Neural crest cell (in vitro differentiated cells): Measurements from ENCODE around the gene MAPK8IP2. TPM values are rescaled to one million over a fixed set of nuclear protein-coding genes. Genes with fewer than 3 reads are reported as not detected.
A peak's percentile ranks its signal among the peaks of the same experiment; 100 is the strongest.
"Not testable (repeated sequence)": the region's sequence is repeated elsewhere in the genome, so short reads cannot be mapped to it uniquely, and the experiment has no call there.

Source experiments
- DNase-seq: peaks from one replicate; pipeline ENCODE4 v3.0.0; 2021; ENCODE audit warnings: low read depth, mixed read lengths, low spot score
- H3K27ac Mint-ChIP-seq: one replicate; pipeline ENCODE4 v1.8.0; 2021; ENCODE audit warnings: mild to moderate bottlenecking, mixed read lengths; ENCODE audit not compliant: unreplicated experiment
- H3K27me3 Mint-ChIP-seq: 2 replicates; pipeline ENCODE4 v1.8.0; 2021; ENCODE audit warnings: low read depth, mild to moderate bottlenecking, mixed read lengths
- H3K36me3 Mint-ChIP-seq: 2 replicates; pipeline ENCODE4 v1.8.0; 2021; ENCODE audit warnings: low read depth, mild to moderate bottlenecking, mixed read lengths
- H3K4me1 Mint-ChIP-seq: 2 replicates; pipeline ENCODE4 v1.8.0; 2021; ENCODE audit warnings: mixed read lengths
- H3K4me3 Mint-ChIP-seq: one replicate; pipeline ENCODE4 v1.8.0; 2021; ENCODE audit warnings: mild to moderate bottlenecking, mixed read lengths
- H3K9me3 Mint-ChIP-seq: 2 replicates; pipeline ENCODE4 v1.8.0; 2021; ENCODE audit warnings: mixed read lengths
- CTCF ChIP-seq: fragments of 200-600 bp; sonication (generic); conservative IDR thresholded peaks from 2 replicates; pipeline ENCODE4 v1.5.0; 2021; ENCODE audit warnings: antibody characterized with exemption, mild to moderate bottlenecking
- total RNA-seq: library from RNA; stranded (reverse); gene quantifications from 2 replicates; pipeline ENCODE4 v1.2.1, GENCODE V29; 2021

The MAPK8IP2 gene
- total RNA-seq, 1 donor from 2014 or later = 31.8 TPM

DNA sequence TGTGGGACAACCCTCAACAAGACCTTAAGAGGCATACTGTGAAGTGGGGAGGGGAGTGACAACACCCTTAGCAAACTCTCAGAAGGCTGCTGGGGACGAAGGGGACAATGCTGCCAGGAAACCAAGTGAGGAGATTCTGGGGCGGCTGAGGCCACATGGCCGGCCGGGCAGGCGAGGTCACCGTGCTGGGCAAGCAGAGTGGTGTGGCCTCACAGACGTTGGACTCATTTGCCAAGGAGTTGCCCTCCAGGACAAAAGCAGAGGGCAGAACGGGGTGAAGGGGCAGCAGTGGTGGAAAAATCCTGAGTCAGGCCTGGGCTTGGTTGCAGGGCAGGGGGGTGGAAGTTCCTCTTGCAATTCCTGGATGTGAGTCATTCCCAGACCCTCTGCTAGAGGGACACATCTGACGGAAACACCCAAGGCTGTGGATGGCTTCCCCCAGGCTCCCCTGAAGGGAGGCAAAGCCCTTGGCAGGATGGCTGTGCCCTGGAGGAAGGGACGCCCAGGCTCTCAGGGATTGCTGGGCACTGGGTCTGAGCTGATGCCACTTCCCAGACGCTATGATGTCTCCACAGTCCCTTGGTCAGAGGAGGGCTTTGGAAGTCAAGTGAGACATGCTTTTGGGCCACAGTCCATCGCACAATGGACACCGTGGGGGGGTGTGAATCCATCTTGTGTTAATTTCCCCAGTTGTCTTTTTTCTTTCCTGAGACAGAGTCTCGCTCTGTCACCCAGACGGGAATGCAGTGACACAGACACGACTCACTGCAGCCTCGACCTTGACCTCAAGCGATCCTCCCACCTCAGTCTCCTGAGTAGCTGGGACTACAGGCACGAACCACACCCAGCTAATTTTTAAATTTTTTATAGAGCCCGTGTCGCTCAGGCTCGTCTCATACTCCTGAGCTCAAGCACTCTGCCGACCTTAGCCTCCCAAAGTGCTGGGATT, 55.8 kb downstream of the MAPK8IP2 start:
- Mint-ChIP-seq H3K4me1 (no peaks in the 10 kb centered on the region), H3K27ac (peak overlapping the region; percentile 81), H3K9me3 (peaks cover 9% of the 10 kb centered on the region), H3K36me3 (peaks cover 3% of the 10 kb centered on the region), H3K4me3 (no peak overlapping the region), H3K27me3 (peaks cover 5% of the 10 kb centered on the region)
- TF ChIP-seq CTCF = no peak
- no peak for DNase-seq

DNA sequence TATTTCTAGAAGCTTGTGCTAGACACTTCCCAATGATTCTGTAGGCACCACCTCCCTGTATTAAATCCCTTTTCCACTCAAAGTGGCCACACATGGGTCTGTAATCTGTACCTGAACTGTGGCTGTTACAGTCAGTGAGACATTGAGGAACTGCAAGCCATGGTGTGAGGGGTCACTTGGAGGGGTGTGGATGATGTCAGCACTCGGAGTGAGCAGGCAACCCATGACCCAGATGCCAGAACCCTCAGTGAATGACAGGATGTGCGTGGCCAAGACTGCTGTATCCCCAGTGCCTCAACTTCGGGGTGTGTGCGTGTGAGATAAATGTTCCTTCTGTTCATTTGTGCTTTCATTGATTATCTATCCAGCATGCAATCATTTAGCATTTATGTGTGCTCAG, 57.3 kb downstream of the MAPK8IP2 start:
- H3K4me1 Mint-ChIP-seq = no peaks in the 10 kb centered on the region
- peaks cover 4% of the 10 kb centered on the region for H3K9me3 Mint-ChIP-seq
- H3K27me3 Mint-ChIP-seq = peaks cover 5% of the 10 kb centered on the region
- TF ChIP-seq CTCF = no peak
- peaks cover 2% of the 10 kb centered on the region for H3K36me3 Mint-ChIP-seq
- H3K27ac Mint-ChIP-seq = no peak overlapping the region
- no peak overlapping the region for H3K4me3 Mint-ChIP-seq
- DNase-seq = no peak

DNA sequence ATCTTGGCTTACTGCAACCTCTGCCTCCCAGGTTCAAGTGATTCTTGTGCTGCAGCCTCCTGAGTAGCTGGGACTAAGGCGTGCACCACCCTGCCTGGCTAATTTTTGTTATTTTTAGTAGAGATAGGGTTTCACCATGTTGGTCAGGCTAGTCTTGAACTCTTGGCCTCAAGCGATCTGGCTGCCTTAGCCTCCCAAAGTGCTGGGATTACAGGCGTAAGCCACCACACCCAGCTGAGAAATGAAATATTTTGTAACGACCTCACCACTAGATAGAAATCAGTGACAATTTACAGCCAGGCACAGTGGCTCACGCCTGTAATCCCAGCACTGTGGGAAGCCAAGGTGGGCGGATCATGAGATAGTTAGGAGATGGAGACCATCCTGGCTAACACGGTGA, 59.1 kb downstream of the MAPK8IP2 start:
- H3K27me3 Mint-ChIP-seq, H3K36me3 Mint-ChIP-seq, H3K4me3 Mint-ChIP-seq, DNase-seq, H3K27ac Mint-ChIP-seq, H3K4me1 Mint-ChIP-seq, H3K9me3 Mint-ChIP-seq: not testable (repeated sequence)

DNA sequence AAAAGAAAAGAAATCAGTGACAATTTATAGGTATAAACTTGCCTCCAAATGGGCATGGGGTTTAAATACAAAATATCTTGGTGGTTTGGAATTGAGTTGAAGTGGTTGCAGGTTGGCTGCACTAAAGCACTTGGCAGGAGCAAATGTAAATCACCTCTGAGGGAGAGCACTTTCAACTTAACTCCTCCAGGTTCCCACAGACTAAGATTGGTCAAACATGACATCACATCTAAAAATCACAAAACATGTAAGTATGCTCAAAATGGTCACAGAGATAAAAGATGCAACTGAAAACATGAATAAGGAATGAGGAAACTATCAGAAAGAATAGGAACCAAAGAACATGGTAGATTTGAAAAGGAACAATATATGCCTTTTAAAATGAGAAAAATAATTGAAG, 59.7 kb downstream of the MAPK8IP2 start:
- Mint-ChIP-seq H3K4me3 (no peak overlapping the region), H3K27ac (no peak overlapping the region), H3K27me3 (peaks cover 5% of the 10 kb centered on the region), H3K9me3 (peaks cover 2% of the 10 kb centered on the region), H3K4me1 (no peaks in the 10 kb centered on the region), H3K36me3 (no peaks in the 10 kb centered on the region)
- no peak for TF ChIP-seq CTCF
- no peak for DNase-seq

Other genes starting within 250 kb of the MAPK8IP2 start
- gene SBF1, start 125.8 kb upstream of the MAPK8IP2 start, total RNA-seq = 116 and 130 TPM in 2 replicates
- 1.7 TPM in 2 replicates for gene ADM2, start 119.2 kb upstream of the MAPK8IP2 start, total RNA-seq
- 0.30 and 0.35 TPM in 2 replicates for gene MIOX, start 113.9 kb upstream of the MAPK8IP2 start, total RNA-seq
- 76.6 and 82.9 TPM in 2 replicates for gene LMF2, start 93.1 kb upstream of the MAPK8IP2 start, total RNA-seq
- 114 and 116 TPM in 2 replicates for gene NCAPH2, start 92.6 kb upstream of the MAPK8IP2 start, total RNA-seq
- 2.3 and 4.2 TPM in 2 replicates for gene SCO2, start 75.2 kb upstream of the MAPK8IP2 start, total RNA-seq
- 0.86 and 1.2 TPM in 2 replicates for gene TYMP, start 70.8 kb upstream of the MAPK8IP2 start, total RNA-seq
- 0.05 and 0.07 TPM in 2 replicates for gene KLHDC7B, start 54.9 kb upstream of the MAPK8IP2 start, total RNA-seq
- gene SYCE3, start 37.9 kb upstream of the MAPK8IP2 start, total RNA-seq = not detected in 2 replicates
- gene CPT1B, start 22.4 kb upstream of the MAPK8IP2 start, total RNA-seq = 81.2 and 84.1 TPM in 2 replicates
- gene CHKB, start 17.9 kb upstream of the MAPK8IP2 start, total RNA-seq = 88.1 and 91.3 TPM in 2 replicates
- gene ARSA, start 27.4 kb downstream of the MAPK8IP2 start, total RNA-seq = 14.6 and 16.1 TPM in 2 replicates
- 15.2 and 15.4 TPM in 2 replicates for gene SHANK3, start 72.0 kb downstream of the MAPK8IP2 start, total RNA-seq
- gene ACR, start 137.4 kb downstream of the MAPK8IP2 start, total RNA-seq = 0.34 TPM in 1 of 2 replicates, not detected in the other
- 45.3 and 52.9 TPM in 2 replicates for gene RABL2B, start 182.8 kb downstream of the MAPK8IP2 start, total RNA-seq